SK-N-SH treated with all-trans-retinoic acid at 6 μM for 48 hours (cell line): ENCODE data around the gene FOXL2NB.

Experiments
- ATAC-seq: fragments of 200-7000 bp; cut with Tn5 transposase; 3 replicates; pipeline ENCODE4 v1.9.1; 2020; ENCODE audit warnings: mild to moderate bottlenecking, moderate library complexity
- ARNTL ChIP-seq: fragments of 450-650 bp; formaldehyde crosslinking; IDR thresholded peaks from 2 replicates; pipeline ENCODE4 v1.5.0; 2020; ENCODE audit warnings: low read depth, mild to moderate bottlenecking, moderate library complexity, borderline replicate concordance
- BACH2 ChIP-seq: fragments of 250-450 bp; sonication (Bioruptor Pico); IDR thresholded peaks from 2 replicates; pipeline ENCODE4 v1.9.0; 2021; ENCODE audit warnings: mild to moderate bottlenecking, borderline replicate concordance
- ESRRG ChIP-seq: fragments of 250-450 bp; sonication (Bioruptor Pico); IDR thresholded peaks from 2 replicates; pipeline ENCODE4 v1.6.1; 2021; ENCODE audit warnings: mild to moderate bottlenecking
- GLIS3 ChIP-seq: fragments of 250-450 bp; sonication (Bioruptor Pico); IDR thresholded peaks from 2 replicates; pipeline ENCODE4 v1.5.0; 2020; ENCODE audit warnings: mild to moderate bottlenecking, moderate library complexity
- ISL1 ChIP-seq: fragments of 250-450 bp; sonication (Bioruptor Pico); IDR thresholded peaks from 2 replicates; pipeline ENCODE4 v2.1.2; 2022; ENCODE audit warnings: mild to moderate bottlenecking, moderate library complexity
- OSR1 ChIP-seq: fragments of 250-450 bp; sonication (Bioruptor Pico); IDR thresholded peaks from 2 replicates; pipeline ENCODE4 v1.8.0; 2022; ENCODE audit warnings: moderate library complexity, mild to moderate bottlenecking, inconsistent platforms
- PPARA ChIP-seq: fragments of 250-450 bp; sonication (Bioruptor Pico); IDR thresholded peaks from 2 replicates; pipeline ENCODE4 v1.5.0; 2020; ENCODE audit warnings: mild to moderate bottlenecking, borderline replicate concordance
- SNAI2 ChIP-seq: fragments of 250-450 bp; sonication (Bioruptor Pico); IDR thresholded peaks from 2 replicates; pipeline ENCODE4 v1.5.0; 2020; ENCODE audit warnings: mild to moderate bottlenecking, moderate library complexity
- TOX ChIP-seq: fragments of 250-450 bp; sonication (Bioruptor Pico); IDR thresholded peaks from 2 replicates; pipeline ENCODE4 v1.8.0; 2021; ENCODE audit warnings: mild to moderate bottlenecking, moderate library complexity, borderline replicate concordance
- ZC3H10 ChIP-seq: fragments of 250-450 bp; sonication (Bioruptor Pico); IDR thresholded peaks from 2 replicates; pipeline ENCODE4 v1.5.1; 2021; ENCODE audit warnings: mild to moderate bottlenecking, moderate library complexity
- ZFP3 ChIP-seq: fragments of 250-450 bp; sonication (Bioruptor Pico); IDR thresholded peaks from 2 replicates; pipeline ENCODE4 v1.5.0; 2020; ENCODE audit warnings: mild to moderate bottlenecking, moderate library complexity
- ZFP30 ChIP-seq: fragments of 450-650 bp; formaldehyde crosslinking; IDR thresholded peaks from 2 replicates; pipeline ENCODE4 v1.5.0; 2022; ENCODE audit warnings: mild to moderate bottlenecking, moderate library complexity
- ZNF565 ChIP-seq: fragments of 450-650 bp; formaldehyde crosslinking; conservative IDR thresholded peaks from 2 replicates; pipeline ENCODE4 v1.5.0; 2020; ENCODE audit warnings: low read depth, mild to moderate bottlenecking, moderate library complexity
- ZNF70 ChIP-seq: fragments of 450-650 bp; formaldehyde crosslinking; IDR thresholded peaks from 2 replicates; pipeline ENCODE4 v1.5.0; 2020; ENCODE audit warnings: mild to moderate bottlenecking, moderate library complexity
- TF ChIP-seq, protein P1 (sequence below): fragments of 250-450 bp; sonication (Bioruptor Pico); IDR thresholded peaks from 2 replicates; pipeline ENCODE4 v1.8.0; 2020; ENCODE audit warnings: mild to moderate bottlenecking, moderate library complexity, borderline replicate concordance
- TF ChIP-seq, protein P2 (sequence below): fragments of 250-450 bp; sonication (Bioruptor Pico); IDR thresholded peaks from 2 replicates; pipeline ENCODE4 v1.5.0; 2020; ENCODE audit warnings: mild to moderate bottlenecking, moderate library complexity
- TF ChIP-seq, protein P3 (sequence below): fragments of 250-450 bp; sonication (Bioruptor Pico); IDR thresholded peaks from 2 replicates; pipeline ENCODE4 v1.5.1; 2021; ENCODE audit warnings: mild to moderate bottlenecking, moderate library complexity
- TF ChIP-seq, protein P4 (sequence below): fragments of 250-450 bp; sonication (Bioruptor Pico); IDR thresholded peaks from 2 replicates; pipeline ENCODE4 v1.5.1; 2020; ENCODE audit warnings: low read depth, mild to moderate bottlenecking, moderate library complexity
- TF ChIP-seq, protein P5 (sequence below): fragments of 250-450 bp; sonication (Bioruptor Pico); IDR thresholded peaks from 2 replicates; pipeline ENCODE4 v1.8.0; 2021; ENCODE audit warnings: low read depth, mild to moderate bottlenecking, moderate library complexity, borderline replicate concordance

Gene FOXL2NB

DNA sequence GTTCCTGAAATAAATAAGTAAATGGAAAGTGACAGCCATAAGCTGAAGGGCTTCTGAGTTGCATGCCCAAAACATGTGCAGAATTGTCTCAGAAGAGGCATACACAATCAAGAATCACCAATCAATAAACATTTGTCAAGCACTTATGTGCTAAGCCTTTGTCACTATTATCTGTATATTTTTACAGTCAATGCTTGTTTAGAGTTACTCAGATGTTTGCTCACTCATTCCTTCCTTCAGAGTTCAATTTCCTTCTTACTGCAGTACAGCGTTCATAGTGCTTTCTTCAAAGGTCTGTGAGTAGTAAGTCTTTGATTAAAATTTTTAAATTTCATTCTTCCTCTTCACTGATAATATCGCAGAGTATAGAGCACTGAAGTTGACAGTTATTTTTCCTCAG lies 17.2 kb downstream of the FOXL2NB start (continued):
- TF ChIP-seq, protein P1, sequence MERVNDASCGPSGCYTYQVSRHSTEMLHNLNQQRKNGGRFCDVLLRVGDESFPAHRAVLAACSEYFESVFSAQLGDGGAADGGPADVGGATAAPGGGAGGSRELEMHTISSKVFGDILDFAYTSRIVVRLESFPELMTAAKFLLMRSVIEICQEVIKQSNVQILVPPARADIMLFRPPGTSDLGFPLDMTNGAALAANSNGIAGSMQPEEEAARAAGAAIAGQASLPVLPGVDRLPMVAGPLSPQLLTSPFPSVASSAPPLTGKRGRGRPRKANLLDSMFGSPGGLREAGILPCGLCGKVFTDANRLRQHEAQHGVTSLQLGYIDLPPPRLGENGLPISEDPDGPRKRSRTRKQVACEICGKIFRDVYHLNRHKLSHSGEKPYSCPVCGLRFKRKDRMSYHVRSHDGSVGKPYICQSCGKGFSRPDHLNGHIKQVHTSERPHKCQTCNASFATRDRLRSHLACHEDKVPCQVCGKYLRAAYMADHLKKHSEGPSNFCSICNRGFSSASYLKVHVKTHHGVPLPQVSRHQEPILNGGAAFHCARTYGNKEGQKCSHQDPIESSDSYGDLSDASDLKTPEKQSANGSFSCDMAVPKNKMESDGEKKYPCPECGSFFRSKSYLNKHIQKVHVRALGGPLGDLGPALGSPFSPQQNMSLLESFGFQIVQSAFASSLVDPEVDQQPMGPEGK (CRISPR knock-in tag) = no peak

DNA sequence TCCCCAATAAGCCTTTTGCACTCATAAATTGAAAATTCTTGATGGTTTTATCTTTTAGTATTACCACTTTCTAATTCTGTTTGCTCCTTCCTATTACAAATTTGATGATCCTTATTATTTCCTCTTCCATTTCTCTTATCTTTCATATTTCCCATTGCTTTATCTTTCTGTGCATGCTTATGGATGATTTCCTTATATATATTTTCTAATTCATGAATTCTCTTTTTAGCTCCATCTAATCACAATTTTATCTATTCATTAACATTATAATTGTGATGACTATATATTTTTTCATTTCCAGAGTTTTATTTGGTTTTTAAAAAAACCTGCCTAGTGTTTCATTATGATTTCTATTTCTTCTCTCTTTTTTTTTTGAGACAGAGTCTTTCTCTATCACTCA lies 17.9 kb downstream of the FOXL2NB start:
- no peak for ATAC-seq
- TF ChIP-seq ZFP3 (no peak), ZFP30 (CRISPR knock-in tag) (0 out of 2 replicates have a peak, but pooled peaks have one; percentile 38)
- TF ChIP-seq, all 23 proteins: peak for 1

DNA sequence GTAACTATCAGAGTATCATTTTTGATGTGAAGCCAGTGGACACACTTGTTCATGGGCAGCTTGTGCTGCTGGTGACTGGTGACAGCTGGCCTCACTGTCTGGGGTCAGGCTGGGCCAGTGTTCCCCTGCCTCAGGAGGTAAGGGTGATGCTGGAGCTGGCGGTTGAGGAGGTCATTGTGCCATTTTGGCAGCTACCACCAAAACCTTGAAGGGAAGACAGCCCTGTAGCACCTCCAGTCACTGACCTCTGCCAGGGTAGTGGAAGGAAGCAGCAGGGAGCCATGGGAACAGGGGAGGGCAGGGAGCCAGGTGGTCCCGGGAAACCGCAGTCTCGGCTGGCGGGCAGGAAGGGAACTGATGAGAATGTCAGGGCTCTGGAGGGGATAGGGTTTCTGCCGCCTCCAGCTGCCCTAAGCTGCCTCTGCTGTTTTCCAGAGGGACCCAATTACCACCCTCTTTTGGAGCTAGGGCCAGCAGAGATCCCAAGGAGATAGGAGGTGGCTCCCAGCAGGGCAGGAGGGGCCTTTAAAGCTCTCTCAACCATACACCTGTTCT lies 24.8 kb downstream of the FOXL2NB start:
- no peak for ATAC-seq
- TF ChIP-seq BACH2 (CRISPR knock-in tag) (no peak), ZNF565 (CRISPR knock-in tag) (no peak), ISL1 (CRISPR knock-in tag) (no peak), ZFP3 (no peak), ARNTL (CRISPR knock-in tag) (no peak), GLIS3 (CRISPR knock-in tag) (no peak), ESRRG (CRISPR knock-in tag) (no peak), ZFP30 (CRISPR knock-in tag) (no peak), ZNF70 (CRISPR knock-in tag) (no peak), SNAI2 (CRISPR knock-in tag) (no peak), PPARA (CRISPR knock-in tag) (no peak), TOX (CRISPR knock-in tag) (no peak), OSR1 (CRISPR knock-in tag) (no peak)
- TF ChIP-seq, protein P2, sequence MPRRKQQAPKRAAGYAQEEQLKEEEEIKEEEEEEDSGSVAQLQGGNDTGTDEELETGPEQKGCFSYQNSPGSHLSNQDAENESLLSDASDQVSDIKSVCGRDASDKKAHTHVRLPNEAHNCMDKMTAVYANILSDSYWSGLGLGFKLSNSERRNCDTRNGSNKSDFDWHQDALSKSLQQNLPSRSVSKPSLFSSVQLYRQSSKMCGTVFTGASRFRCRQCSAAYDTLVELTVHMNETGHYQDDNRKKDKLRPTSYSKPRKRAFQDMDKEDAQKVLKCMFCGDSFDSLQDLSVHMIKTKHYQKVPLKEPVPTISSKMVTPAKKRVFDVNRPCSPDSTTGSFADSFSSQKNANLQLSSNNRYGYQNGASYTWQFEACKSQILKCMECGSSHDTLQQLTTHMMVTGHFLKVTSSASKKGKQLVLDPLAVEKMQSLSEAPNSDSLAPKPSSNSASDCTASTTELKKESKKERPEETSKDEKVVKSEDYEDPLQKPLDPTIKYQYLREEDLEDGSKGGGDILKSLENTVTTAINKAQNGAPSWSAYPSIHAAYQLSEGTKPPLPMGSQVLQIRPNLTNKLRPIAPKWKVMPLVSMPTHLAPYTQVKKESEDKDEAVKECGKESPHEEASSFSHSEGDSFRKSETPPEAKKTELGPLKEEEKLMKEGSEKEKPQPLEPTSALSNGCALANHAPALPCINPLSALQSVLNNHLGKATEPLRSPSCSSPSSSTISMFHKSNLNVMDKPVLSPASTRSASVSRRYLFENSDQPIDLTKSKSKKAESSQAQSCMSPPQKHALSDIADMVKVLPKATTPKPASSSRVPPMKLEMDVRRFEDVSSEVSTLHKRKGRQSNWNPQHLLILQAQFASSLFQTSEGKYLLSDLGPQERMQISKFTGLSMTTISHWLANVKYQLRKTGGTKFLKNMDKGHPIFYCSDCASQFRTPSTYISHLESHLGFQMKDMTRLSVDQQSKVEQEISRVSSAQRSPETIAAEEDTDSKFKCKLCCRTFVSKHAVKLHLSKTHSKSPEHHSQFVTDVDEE (CRISPR knock-in tag) = no peak
- TF ChIP-seq, protein P1 (CRISPR knock-in tag) = no peak
- TF ChIP-seq, protein P3, sequence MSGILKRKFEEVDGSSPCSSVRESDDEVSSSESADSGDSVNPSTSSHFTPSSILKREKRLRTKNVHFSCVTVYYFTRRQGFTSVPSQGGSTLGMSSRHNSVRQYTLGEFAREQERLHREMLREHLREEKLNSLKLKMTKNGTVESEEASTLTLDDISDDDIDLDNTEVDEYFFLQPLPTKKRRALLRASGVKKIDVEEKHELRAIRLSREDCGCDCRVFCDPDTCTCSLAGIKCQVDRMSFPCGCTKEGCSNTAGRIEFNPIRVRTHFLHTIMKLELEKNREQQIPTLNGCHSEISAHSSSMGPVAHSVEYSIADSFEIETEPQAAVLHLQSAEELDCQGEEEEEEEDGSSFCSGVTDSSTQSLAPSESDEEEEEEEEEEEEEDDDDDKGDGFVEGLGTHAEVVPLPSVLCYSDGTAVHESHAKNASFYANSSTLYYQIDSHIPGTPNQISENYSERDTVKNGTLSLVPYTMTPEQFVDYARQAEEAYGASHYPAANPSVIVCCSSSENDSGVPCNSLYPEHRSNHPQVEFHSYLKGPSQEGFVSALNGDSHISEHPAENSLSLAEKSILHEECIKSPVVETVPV (CRISPR knock-in tag) = no peak
- TF ChIP-seq, protein P4, sequence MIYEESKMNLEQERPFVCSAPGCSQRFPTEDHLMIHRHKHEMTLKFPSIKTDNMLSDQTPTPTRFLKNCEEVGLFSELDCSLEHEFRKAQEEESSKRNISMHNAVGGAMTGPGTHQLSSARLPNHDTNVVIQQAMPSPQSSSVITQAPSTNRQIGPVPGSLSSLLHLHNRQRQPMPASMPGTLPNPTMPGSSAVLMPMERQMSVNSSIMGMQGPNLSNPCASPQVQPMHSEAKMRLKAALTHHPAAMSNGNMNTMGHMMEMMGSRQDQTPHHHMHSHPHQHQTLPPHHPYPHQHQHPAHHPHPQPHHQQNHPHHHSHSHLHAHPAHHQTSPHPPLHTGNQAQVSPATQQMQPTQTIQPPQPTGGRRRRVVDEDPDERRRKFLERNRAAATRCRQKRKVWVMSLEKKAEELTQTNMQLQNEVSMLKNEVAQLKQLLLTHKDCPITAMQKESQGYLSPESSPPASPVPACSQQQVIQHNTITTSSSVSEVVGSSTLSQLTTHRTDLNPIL (CRISPR knock-in tag) = no peak
- TF ChIP-seq, all 23 proteins: peak for 0

DNA sequence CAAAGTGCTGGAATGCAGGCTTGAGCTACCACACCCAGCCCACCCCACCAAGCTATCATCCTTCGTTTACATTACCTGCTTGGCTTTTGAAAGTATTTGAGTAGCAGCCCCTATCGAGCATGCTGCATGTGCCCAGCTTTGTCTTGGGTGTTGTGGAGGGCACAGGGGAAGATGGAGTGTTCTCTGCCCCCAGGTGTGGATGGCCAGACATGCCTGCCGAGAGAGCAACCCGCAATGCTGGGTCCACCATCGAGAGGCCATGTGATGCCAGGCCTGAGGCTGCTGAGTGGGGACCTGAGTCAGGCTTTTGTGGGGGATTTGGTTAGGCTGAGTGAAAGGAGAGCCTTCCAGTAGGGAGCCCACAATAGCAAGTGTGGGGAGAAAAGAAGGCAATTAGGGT lies 25.9 kb downstream of the FOXL2NB start:
- ATAC-seq = no peak
- TF ChIP-seq OSR1 (CRISPR knock-in tag) (no peak), GLIS3 (CRISPR knock-in tag) (no peak), BACH2 (CRISPR knock-in tag) (no peak), PPARA (CRISPR knock-in tag) (no peak), TOX (CRISPR knock-in tag) (no peak), ISL1 (CRISPR knock-in tag) (no peak), ZC3H10 (CRISPR knock-in tag) (no peak), ZFP3 (no peak)
- TF ChIP-seq, protein P4 (CRISPR knock-in tag) = no peak
- TF ChIP-seq, protein P5, sequence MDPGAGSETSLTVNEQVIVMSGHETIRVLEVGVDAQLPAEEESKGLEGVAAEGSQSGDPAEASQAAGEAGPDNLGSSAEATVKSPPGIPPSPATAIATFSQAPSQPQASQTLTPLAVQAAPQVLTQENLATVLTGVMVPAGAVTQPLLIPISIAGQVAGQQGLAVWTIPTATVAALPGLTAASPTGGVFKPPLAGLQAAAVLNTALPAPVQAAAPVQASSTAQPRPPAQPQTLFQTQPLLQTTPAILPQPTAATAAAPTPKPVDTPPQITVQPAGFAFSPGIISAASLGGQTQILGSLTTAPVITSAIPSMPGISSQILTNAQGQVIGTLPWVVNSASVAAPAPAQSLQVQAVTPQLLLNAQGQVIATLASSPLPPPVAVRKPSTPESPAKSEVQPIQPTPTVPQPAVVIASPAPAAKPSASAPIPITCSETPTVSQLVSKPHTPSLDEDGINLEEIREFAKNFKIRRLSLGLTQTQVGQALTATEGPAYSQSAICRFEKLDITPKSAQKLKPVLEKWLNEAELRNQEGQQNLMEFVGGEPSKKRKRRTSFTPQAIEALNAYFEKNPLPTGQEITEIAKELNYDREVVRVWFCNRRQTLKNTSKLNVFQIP (CRISPR knock-in tag) = no peak
- TF ChIP-seq, protein P2 (CRISPR knock-in tag) = no peak
